Measurements from ENCODE around the gene NAA11.
"Not testable (repeated sequence)": the region's sequence is repeated elsewhere in the genome, so short reads cannot be mapped to it uniquely, and the experiment has no call there.

NAA11 gene

GRCh38 chr4:79308137-79308536 is 17.7 kb downstream of the NAA11 start:
- DNase-seq (ENCODE audit: low spot score), result no peak

DNA sequence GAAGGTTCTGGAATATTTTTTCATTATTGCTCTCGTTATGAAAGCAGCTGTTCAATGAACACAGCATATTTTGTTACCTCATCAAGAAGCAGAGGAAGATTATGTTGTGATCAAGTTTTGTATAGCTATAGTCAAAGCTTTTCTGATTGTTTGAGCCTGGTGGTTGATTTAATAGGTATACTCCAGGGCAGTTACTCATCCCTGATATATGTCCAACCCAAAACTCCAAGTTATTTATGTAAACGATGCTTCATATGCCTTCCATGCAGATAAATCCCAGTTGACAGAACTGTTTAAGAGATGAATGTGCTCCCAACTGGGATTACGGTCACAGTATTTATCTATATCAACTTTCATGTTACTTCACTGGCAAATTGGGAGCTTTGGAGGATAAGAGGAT is 19.1 kb downstream of the NAA11 start:
- DNase-seq (ENCODE audit: low spot score), result no peak

- no peak for DNase-seq (ENCODE audit: low spot score)
These were observed 25.6 kb downstream of the NAA11 start for GRCh38 chr4:79300280-79300679.

DNA sequence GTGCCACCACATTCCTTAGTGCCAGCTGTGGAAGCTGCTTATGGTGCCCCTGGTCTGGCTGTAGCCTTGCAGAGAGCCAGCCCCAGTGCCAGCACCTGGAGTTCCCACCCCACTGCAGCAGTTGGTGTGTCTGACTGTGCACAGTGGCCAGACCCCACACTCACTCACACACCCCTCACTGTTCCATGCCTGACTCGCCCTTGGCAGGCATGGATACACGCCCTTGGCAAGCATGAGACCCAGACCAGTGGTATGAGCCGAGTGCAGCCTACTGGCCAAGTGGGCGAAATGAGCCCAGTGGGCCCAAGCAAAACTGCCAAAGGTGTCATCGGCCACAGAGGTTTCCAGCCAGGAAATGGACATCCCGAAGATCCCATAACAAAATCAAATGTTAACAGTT is 27.4 kb downstream of the NAA11 start:
- DNase-seq (ENCODE audit: low spot score), result no peak

DNA sequence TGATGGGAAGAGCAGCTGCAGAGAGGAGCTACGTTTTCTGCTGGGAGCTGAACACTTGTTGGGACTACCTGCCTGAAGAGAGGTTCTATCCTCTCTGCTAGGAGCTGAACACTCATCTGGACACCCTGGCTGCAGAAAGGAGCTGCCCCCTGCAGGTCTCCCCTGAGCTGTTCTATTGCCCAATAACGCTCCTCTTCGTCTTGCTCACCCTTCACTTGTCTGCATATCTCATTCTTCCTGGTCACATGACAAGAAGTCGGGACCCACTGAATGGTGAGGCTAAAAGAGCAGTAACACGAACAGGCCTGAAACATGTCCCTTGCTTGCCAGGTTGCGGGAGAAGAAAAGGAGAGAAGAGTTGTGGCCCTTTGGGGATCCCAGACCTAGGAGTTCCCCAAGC is 27.8 kb downstream of the NAA11 start:
- no peak for DNase-seq (ENCODE audit: low spot score)

DNA sequence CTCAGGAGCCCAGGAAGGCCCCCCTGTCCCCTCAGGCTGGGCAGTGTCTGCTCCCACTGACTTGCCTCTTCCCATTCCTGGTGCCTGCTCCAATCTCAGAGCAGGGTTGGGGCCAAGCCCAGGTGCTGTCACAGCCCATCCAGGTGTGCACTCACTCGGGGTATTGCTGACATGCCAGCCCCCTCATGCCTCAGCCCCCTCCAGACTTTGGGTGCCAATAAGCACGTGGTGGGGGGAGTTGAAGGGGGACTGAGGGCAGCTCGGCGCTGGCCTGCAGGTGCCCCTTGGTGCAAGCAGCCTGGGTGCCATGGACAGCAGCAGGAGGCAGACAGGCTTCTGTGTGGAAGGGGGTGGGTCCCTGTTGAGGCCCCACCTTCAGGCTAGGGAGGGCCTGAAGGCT is 28.4 kb downstream of the NAA11 start:
- no peak for DNase-seq (ENCODE audit: low spot score)

- DNase-seq (ENCODE audit: low spot score), result no peak
These were observed 29.0 kb downstream of the NAA11 start for GRCh38 chr4:79296768-79297428.

- no peak for DNase-seq (ENCODE audit: low spot score)
These were observed 30.8 kb downstream of the NAA11 start for GRCh38 chr4:79295086-79295485.

DNA sequence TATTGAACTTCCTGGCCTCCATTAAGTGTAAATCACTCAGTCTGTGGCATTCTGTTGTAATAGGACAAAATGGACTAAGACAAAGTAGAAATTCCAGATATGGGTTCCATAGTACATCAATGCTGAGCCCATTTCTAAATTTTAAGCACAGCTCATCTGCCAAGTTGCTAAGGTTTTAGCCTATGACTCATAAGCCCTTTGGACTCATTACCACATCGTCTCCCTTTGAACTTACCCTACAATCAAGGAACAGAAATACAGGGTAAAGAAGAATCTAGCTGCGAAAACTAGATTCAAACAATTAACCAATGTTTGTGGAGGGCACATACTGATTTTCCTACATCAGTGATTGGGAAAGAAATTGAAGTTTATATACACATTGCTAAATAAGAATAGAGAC is 31.8 kb downstream of the NAA11 start:
- DNase-seq (ENCODE audit: low spot score), result no peak

- DNase-seq (ENCODE audit: low spot score), result no peak
These were observed 33.9 kb downstream of the NAA11 start for GRCh38 chr4:79292008-79292407.

DNA sequence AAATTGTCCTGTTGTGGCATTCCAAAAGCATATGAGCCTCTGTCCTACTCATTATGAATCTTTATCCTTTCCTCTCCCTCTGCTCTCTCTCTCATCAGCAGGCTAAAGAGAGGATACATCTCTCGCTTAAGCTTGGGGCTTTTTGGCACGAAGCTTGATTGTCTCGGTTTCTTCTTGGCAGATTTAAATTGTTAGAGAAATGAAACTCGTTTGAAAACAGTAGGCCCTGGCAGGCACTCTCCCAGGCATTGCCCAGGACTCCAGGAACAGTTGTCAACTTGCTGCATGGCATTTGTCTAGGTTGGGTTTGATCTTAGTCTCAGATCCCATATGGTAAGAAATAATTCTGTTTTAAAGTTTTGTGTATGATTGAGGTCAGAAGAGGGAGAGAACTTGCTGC is 35.5 kb downstream of the NAA11 start:
- no peak for DNase-seq (ENCODE audit: low spot score)

DNA sequence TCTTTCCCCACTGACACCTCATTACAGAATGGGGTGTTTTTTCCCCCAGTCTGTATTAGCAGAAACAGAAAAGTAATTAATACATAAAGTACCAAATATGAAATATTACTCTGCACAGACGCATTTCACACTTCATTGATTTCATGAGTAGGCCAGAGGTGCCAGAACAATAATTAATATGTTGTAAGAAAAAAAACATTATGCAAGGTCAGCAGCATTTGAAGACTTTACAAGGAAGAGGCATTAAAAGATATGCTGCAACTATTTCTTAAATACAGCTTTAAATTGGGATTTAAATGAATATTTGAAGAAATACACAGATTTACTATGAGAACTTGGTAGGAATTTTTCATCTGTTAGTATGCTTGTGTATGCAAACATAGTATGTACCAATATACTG is 37.7 kb downstream of the NAA11 start:
- no peak for DNase-seq (ENCODE audit: low spot score)

- DNase-seq (ENCODE audit: low spot score), result no peak
These were observed 38.1 kb downstream of the NAA11 start for GRCh38 chr4:79287718-79288117.

DNA sequence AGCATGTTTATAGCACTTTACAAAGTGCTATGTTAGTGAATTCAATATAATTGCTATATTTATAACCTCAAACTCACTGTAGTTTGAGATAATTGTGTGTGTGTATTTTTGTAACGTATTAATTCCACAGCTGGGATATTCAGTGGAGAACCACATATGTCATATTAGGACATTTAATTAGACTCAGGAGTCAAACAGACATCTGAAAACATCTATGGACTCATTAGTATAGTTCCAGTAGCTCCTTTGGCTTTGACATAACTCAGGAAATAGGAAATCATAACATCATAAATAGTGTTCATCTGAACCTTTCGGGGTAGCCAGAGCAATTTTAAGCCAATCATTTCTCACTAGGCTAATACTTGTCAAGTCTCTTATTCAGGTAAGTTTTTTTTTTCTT is 38.8 kb downstream of the NAA11 start:
- no peak for DNase-seq (ENCODE audit: low spot score)

GRCh38 chr4:79281566-79282359 is 44.1 kb downstream of the NAA11 start:
- no peak for DNase-seq (ENCODE audit: low spot score)

- DNase-seq (ENCODE audit: low spot score), result not testable (repeated sequence)
These were observed 48.4 kb downstream of the NAA11 start for GRCh38 chr4:79277467-79277866.

- no peak for DNase-seq (ENCODE audit: low spot score)
These were observed 51.9 kb downstream of the NAA11 start for GRCh38 chr4:79273915-79274314.

- no peak for DNase-seq (ENCODE audit: low spot score)
These were observed 53.1 kb downstream of the NAA11 start for GRCh38 chr4:79272761-79273160.

GRCh38 chr4:79272126-79272525 is 53.7 kb downstream of the NAA11 start:
- DNase-seq (ENCODE audit: low spot score), result no peak

DNA sequence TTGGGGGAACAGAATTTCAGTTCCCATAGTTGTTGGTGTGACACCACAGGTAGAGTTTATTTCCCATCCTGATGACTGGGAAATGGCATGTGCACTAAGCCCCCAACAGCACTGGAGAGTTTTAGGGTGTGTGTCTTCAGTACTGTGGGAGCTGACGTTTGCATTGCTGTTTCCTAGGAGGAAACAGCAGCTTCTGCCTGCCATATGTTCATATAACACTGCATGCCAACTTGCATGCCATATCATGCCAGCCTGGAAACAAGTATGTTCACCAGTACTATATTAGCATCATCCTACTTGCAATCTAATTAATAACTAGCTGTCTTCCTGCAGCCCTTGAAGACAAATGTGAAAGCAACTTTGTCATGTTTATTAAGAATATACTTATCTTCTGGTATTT is 58.2 kb downstream of the NAA11 start:
- DNase-seq (ENCODE audit: low spot score), result no peak

All from hematopoietic multipotent progenitor cell treated with erythropoietin and hydrocortisone succinate and interleukin-3 and kit ligand, for 15 days (in vitro differentiated cells).